Suprapubic skin (tissue), 4 donors: Measurements from ENCODE around the gene RHBDF1. TPM values are rescaled to one million over a fixed set of nuclear protein-coding genes. Genes with fewer than 3 reads are reported as not detected.
A peak's percentile ranks its signal among the peaks of the same experiment; 100 is the strongest.

ENCODE experiments used
- DNase-seq, 2 donors: peaks; one replicate each; pipeline ENCODE4 v3.0.0-alpha.2; 2019; ENCODE audit warnings: low spot score in 2 of 2
- H3K27ac ChIP-seq: fragments of 200-600 bp; sonication (generic); one replicate; pipeline ENCODE4 v1.5.1; 2019
- H3K27me3 ChIP-seq: fragments of 200-600 bp; sonication (generic); one replicate; pipeline ENCODE4 v1.5.1; 2019
- H3K36me3 ChIP-seq: fragments of 200-600 bp; sonication (generic); one replicate; pipeline ENCODE4 v1.5.1; 2019
- H3K4me1 ChIP-seq: fragments of 200-600 bp; sonication (generic); one replicate; pipeline ENCODE4 v1.5.1; 2019
- H3K4me3 ChIP-seq: fragments of 200-600 bp; sonication (generic); one replicate; pipeline ENCODE4 v1.5.1; 2019; ENCODE audit warnings: mild to moderate bottlenecking
- H3K9me3 ChIP-seq: fragments of 200-600 bp; sonication (generic); one replicate; pipeline ENCODE4 v1.5.1; 2019
- CTCF ChIP-seq, 2 donors: fragments of 200-600 bp in 1 of 2; fragments of 450-650 bp in 1 of 2; sonication (generic) in 1 of 2; IDR thresholded peaks; one replicate each; pipeline ENCODE4 v1.5.1; 2016 to 2019; ENCODE audit warnings: antibody characterized with exemption in 2 of 2, mild to moderate bottlenecking in 1 of 2, moderate library complexity in 1 of 2
- EP300 ChIP-seq: sonication (generic); formaldehyde crosslinking; IDR thresholded peaks from one replicate; pipeline ENCODE4 v1.6.1; 2017; ENCODE audit warnings: antibody characterized with exemption
- POLR2A ChIP-seq, 2 donors: fragments of 450-650 bp; IDR thresholded peaks; one replicate each; pipeline ENCODE4 v1.6.1; 2017; ENCODE audit warnings: antibody characterized with exemption in 2 of 2, mild to moderate bottlenecking in 2 of 2, moderate library complexity in 2 of 2
- POLR2AphosphoS5 ChIP-seq, 3 donors: sonication (generic); formaldehyde crosslinking; IDR thresholded peaks; one replicate each; pipeline ENCODE4 v1.6.1; 2017; ENCODE audit warnings: antibody characterized with exemption in 3 of 3
- WGBS: methylation state at CpG from one replicate; pipeline ENCODE4 v1.1.5; 2018; 5-methylcytosine and 5-hydroxymethylcytosine counted together
- total RNA-seq, 4 donors: library from RNA; depleted of rRNA; stranded (reverse); fragments of >200 nt; gene quantifications; one replicate each; pipeline ENCODE4 v1.1.0, GENCODE V29; 2016

Gene RHBDF1
- total RNA-seq, 4 donors from 2014 or later: 32.1 to 107 (median 41.2) TPM

GRCh38 chr16:74051-74746 is 1.8 kb upstream of the RHBDF1 start:
- H3K27ac ChIP-seq: peak overlapping the region; percentile 92
- no peak for TF ChIP-seq POLR2A (IDR thresholded peaks at IDR 0.05)
- no peak for TF ChIP-seq EP300
- no peak for TF ChIP-seq POLR2AphosphoS5 (IDR thresholded peaks at IDR 0.05)
- no peak for TF ChIP-seq CTCF (IDR thresholded peaks at IDR 0.05)
- WGBS: 36% methylated on average over 8 of the region's 12 CpGs
- no peaks in the 10 kb centered on the region for H3K9me3 ChIP-seq
- peaks cover 88% of the 10 kb centered on the region for H3K4me1 ChIP-seq
- no peak for DNase-seq
- no peaks in the 10 kb centered on the region for H3K27me3 ChIP-seq
- no peaks in the 10 kb centered on the region for H3K36me3 ChIP-seq
- H3K4me3 ChIP-seq: no peak overlapping the region

- H3K27me3 ChIP-seq: no peaks in the 10 kb centered on the region
- DNase-seq: peak; percentile 89 to 95
- H3K36me3 ChIP-seq: no peaks in the 10 kb centered on the region
- H3K9me3 ChIP-seq: no peaks in the 10 kb centered on the region
- H3K4me1 ChIP-seq: peaks cover 93% of the 10 kb centered on the region
- H3K4me3 ChIP-seq: peak overlapping the region; percentile 65
- WGBS: no CpG with 5 or more reads among the region's 57 CpGs
- TF ChIP-seq CTCF (IDR thresholded peaks at IDR 0.05): no peak
- peak in 1 of 2 donors; percentile 21 for TF ChIP-seq POLR2A (IDR thresholded peaks at IDR 0.05)
- peak overlapping the region; percentile 92 for H3K27ac ChIP-seq
Observed at GRCh38 chr16:71540-72401, 660 bp downstream of the RHBDF1 start.

GRCh38 chr16:71210-71539 is 1.3 kb downstream of the RHBDF1 start:
- Histone ChIP-seq H3K27ac (peak overlapping the region; percentile 92), H3K27me3 (no peaks in the 10 kb centered on the region), H3K4me3 (peak overlapping the region; percentile 65), H3K9me3 (no peaks in the 10 kb centered on the region), H3K4me1 (peaks cover 93% of the 10 kb centered on the region), H3K36me3 (no peaks in the 10 kb centered on the region)
- no peak for DNase-seq
- 7% methylated on average over 3 of the region's 5 CpGs for WGBS
- TF ChIP-seq POLR2AphosphoS5 (IDR thresholded peaks at IDR 0.05): no peak
- TF ChIP-seq EP300: no peak
- TF ChIP-seq POLR2A (IDR thresholded peaks at IDR 0.05): no peak

GRCh38 chr16:69181-69580 is 3.2 kb downstream of the RHBDF1 start:
- H3K27ac ChIP-seq: peak overlapping the region; percentile 43
- H3K9me3 ChIP-seq: no peaks in the 10 kb centered on the region
- peaks cover 5% of the 10 kb centered on the region for H3K36me3 ChIP-seq
- peaks cover 83% of the 10 kb centered on the region for H3K4me1 ChIP-seq
- TF ChIP-seq CTCF (IDR thresholded peaks at IDR 0.05) (no peak), EP300 (no peak), POLR2A (IDR thresholded peaks at IDR 0.05) (no peak), POLR2AphosphoS5 (IDR thresholded peaks at IDR 0.05) (no peak)
- WGBS: 38% methylated on average over 8 of the region's 8 CpGs
- DNase-seq: no peak
- no peaks in the 10 kb centered on the region for H3K27me3 ChIP-seq
- no peak overlapping the region for H3K4me3 ChIP-seq

GRCh38 chr16:67884-68789 is 4.3 kb downstream of the RHBDF1 start:
- H3K4me1 ChIP-seq: peaks cover 72% of the 10 kb centered on the region
- peak overlapping the region; percentile 66 for H3K27ac ChIP-seq
- DNase-seq: no peak
- no peak for TF ChIP-seq CTCF (IDR thresholded peaks at IDR 0.05)
- no peak for TF ChIP-seq POLR2AphosphoS5 (IDR thresholded peaks at IDR 0.05)
- TF ChIP-seq POLR2A (IDR thresholded peaks at IDR 0.05): no peak
- TF ChIP-seq EP300: no peak
- H3K27me3 ChIP-seq: no peaks in the 10 kb centered on the region
- H3K36me3 ChIP-seq: peaks cover 15% of the 10 kb centered on the region
- H3K4me3 ChIP-seq: no peak overlapping the region
- no peaks in the 10 kb centered on the region for H3K9me3 ChIP-seq
- 76% methylated on average over 17 of the region's 27 CpGs for WGBS
